SK-N-SH (cell line): ENCODE results near the gene C2CD3. TPM values are rescaled to one million over a fixed set of nuclear protein-coding genes. Genes with fewer than 3 reads are reported as not detected.

Experiments used
- CTCF ChIA-PET: fragments of 300-600, 350-600 bp; formaldehyde crosslinking; extraction: SDS; loops from one replicate; lab custom pipeline; 2021; lab: Yijun Ruan, JAX
- POLR2A ChIA-PET: fragments of 350-600 bp; sonication (Branson Sonifier 250); formaldehyde crosslinking; extraction: SDS; loops from one replicate; lab custom pipeline; 2020; ENCODE audit warnings: antibody characterized with exemption, inconsistent platforms; lab: Yijun Ruan, JAX
- DNase-seq: peaks from one replicate; pipeline ENCODE4 v3.0.0; 2012
- H2AFZ ChIP-seq: fragments of 200-600 bp; sonication (generic); 2 replicates; pipeline ENCODE4 v1.8.1; 2016; ENCODE audit warnings: antibody characterized with exemption, mild to moderate bottlenecking, low read depth
- H3F3A ChIP-seq: fragments of 200-600 bp; sonication (generic); replicated peaks from 2 replicates; pipeline ENCODE3; 2016; ENCODE audit warnings: antibody characterized with exemption, mild to moderate bottlenecking; ENCODE audit not compliant: insufficient read depth
- H3K27ac ChIP-seq, 2 experiments: fragments of 200-500 bp in 1 of 2; fragments of 200-600 bp in 1 of 2; sonication (Bioruptor generic) in 1 of 2; sonication (generic), shearing (Covaris generic) in 1 of 2; 2 replicates each; pipeline versions ENCODE4 v1.5.1 to v1.6.1; 2014 to 2016; ENCODE audit warnings: low read depth in 2 of 2, inconsistent platforms in 1 of 2, low read length in 1 of 2, mild to moderate bottlenecking in 1 of 2, mixed read lengths in 1 of 2
- H3K27me3 ChIP-seq: fragments of 200-600 bp; sonication (generic), shearing (Covaris generic); 2 replicates; pipeline ENCODE4 v1.6.1; 2016; ENCODE audit warnings: mixed run types; ENCODE audit not compliant: insufficient read depth
- H3K36me3 ChIP-seq, 2 experiments: fragments of 200-500 bp in 1 of 2; fragments of 200-600 bp in 1 of 2; sonication (Bioruptor generic) in 1 of 2; sonication (generic) in 1 of 2; replicated peaks in 1 of 2; 2 replicates each; pipeline versions ENCODE3 to v1.5.1; 2014 to 2016; ENCODE audit warnings: low read length in 1 of 2, mild to moderate bottlenecking in 1 of 2; ENCODE audit not compliant: insufficient read depth in 2 of 2, control insufficient read depth in 1 of 2
- H3K4me1 ChIP-seq, 2 experiments: fragments of 200-500 bp in 1 of 2; fragments of 200-600 bp in 1 of 2; sonication (Bioruptor generic) in 1 of 2; sonication (generic), shearing (Covaris generic) in 1 of 2; 2 replicates each; pipeline versions ENCODE4 v1.5.1 to v1.6.1; 2014 to 2016; ENCODE audit warnings: low read depth in 1 of 2, low read length in 1 of 2, mixed run types in 1 of 2; ENCODE audit not compliant: insufficient read depth in 2 of 2, control insufficient read depth in 1 of 2
- H3K4me2 ChIP-seq: fragments of 200-600 bp; sonication (generic), shearing (Covaris generic); 2 replicates; pipeline ENCODE4 v1.6.1; 2017; ENCODE audit warnings: mixed run types
- H3K4me3 ChIP-seq, 2 experiments: fragments of 200-500 bp in 1 of 2; fragments of 200-600 bp in 1 of 2; sonication (Bioruptor generic) in 1 of 2; sonication (generic), shearing (Covaris generic) in 1 of 2; 2 replicates each; pipeline versions ENCODE4 v1.5.1 to v1.8.1; 2014 to 2016; ENCODE audit warnings: low read depth in 2 of 2, inconsistent platforms in 1 of 2, low read length in 1 of 2, mild to moderate bottlenecking in 1 of 2, mixed read lengths in 1 of 2, moderate library complexity in 1 of 2
- H3K79me2 ChIP-seq: fragments of 200-600 bp; sonication (generic); 2 replicates; pipeline ENCODE4 v1.8.1; 2017; ENCODE audit warnings: mild to moderate bottlenecking; ENCODE audit not compliant: insufficient read depth
- H3K9ac ChIP-seq: fragments of 200-600 bp; sonication (generic); 2 replicates; pipeline ENCODE4 v1.6.1; 2017; ENCODE audit warnings: mixed run types
- H3K9me2 ChIP-seq: fragments of 200-600 bp; sonication (generic); 2 replicates; pipeline ENCODE4 v1.6.1; 2017; ENCODE audit warnings: mixed run types
- H3K9me3 ChIP-seq: fragments of 200-600 bp; sonication (generic); 2 replicates; pipeline ENCODE4 v1.6.1; 2017; ENCODE audit warnings: mixed run types, mild to moderate bottlenecking, moderate library complexity
- H4K20me1 ChIP-seq: fragments of 200-600 bp; sonication (generic); 2 replicates; pipeline ENCODE4 v1.6.1; 2017; ENCODE audit warnings: mild to moderate bottlenecking, mixed run types; ENCODE audit not compliant: insufficient read depth
- ELF1 ChIP-seq: IDR thresholded peaks from 2 replicates; pipeline ENCODE4 v1.4.0; 2012
- EP300 ChIP-seq, 2 experiments: IDR thresholded peaks; 2 replicates each; pipeline versions ENCODE4 v1.4.0 to v1.6.1; 2012; ENCODE audit warnings: borderline replicate concordance in 1 of 2, low read depth in 1 of 2, low read length in 1 of 2
- EZH2phosphoT487 ChIP-seq: fragments of 200-600 bp; sonication (generic); IDR thresholded peaks from 2 replicates; pipeline ENCODE4 v1.6.1; 2017; ENCODE audit warnings: low read depth, mixed run types, mild to moderate bottlenecking, antibody characterized with exemption, moderate library complexity, borderline replicate concordance
- FOSL2 ChIP-seq: IDR thresholded peaks from 2 replicates; pipeline ENCODE4 v1.4.0; 2012; ENCODE audit warnings: low read depth, mild to moderate bottlenecking, moderate library complexity, borderline replicate concordance
- FOXJ3 ChIP-seq: sonication (generic); formaldehyde crosslinking; IDR thresholded peaks from 2 replicates; pipeline ENCODE4 v1.5.1; 2020; ENCODE audit warnings: mild to moderate bottlenecking, missing genetic modification reagents
- FOXM1 ChIP-seq: IDR thresholded peaks from 2 replicates; pipeline ENCODE4 v1.4.0; 2012; ENCODE audit warnings: low read depth, mild to moderate bottlenecking
- MEF2A ChIP-seq: IDR thresholded peaks from 2 replicates; pipeline ENCODE4 v1.4.0; 2012; ENCODE audit warnings: low read depth, borderline replicate concordance
- PBX3 ChIP-seq: IDR thresholded peaks from 2 replicates; pipeline ENCODE4; 2012
- REST ChIP-seq: IDR thresholded peaks from 2 replicates; pipeline ENCODE4 v1.6.1; 2012; ENCODE audit warnings: mild to moderate bottlenecking, low read depth, low read length, moderate library complexity
- RFX5 ChIP-seq: IDR thresholded peaks from 2 replicates; pipeline ENCODE4 v1.6.1; 2012; ENCODE audit warnings: mild to moderate bottlenecking, improper control_type of control experiment, low read length
- SIN3A ChIP-seq: IDR thresholded peaks from 2 replicates; pipeline ENCODE4 v1.6.1; 2012; ENCODE audit warnings: low read depth, mild to moderate bottlenecking, low read length, moderate library complexity, borderline replicate concordance
- TCF12 ChIP-seq: IDR thresholded peaks from 2 replicates; pipeline ENCODE4 v1.4.0; 2012
- USF2 ChIP-seq: fragments of 150-350 bp; IDR thresholded peaks from 2 replicates; pipeline ENCODE4 v1.6.1; 2017; ENCODE audit warnings: antibody characterized with exemption, low read length, low read depth, borderline replicate concordance
- YY1 ChIP-seq: IDR thresholded peaks from 2 replicates; pipeline ENCODE4 v1.4.0; 2012; ENCODE audit warnings: low read depth, mild to moderate bottlenecking
- polyA plus RNA-seq, 3 experiments: library from polyadenylated mRNA; depleted of rRNA; stranded (reverse); fragments of >200 nt; gene quantifications; 2 replicates each; pipeline ENCODE4 v1.2.3, GENCODE V29; 2012

Gene C2CD3
- polyA plus RNA-seq, 1 of the 3 experiments (the other 2 are of a cell fraction), result 7.0 TPM

- no peak for TF ChIP-seq REST
- TF ChIP-seq YY1, result no peak
- no peak for TF ChIP-seq USF2
- no peak for TF ChIP-seq FOXJ3
- TF ChIP-seq FOSL2, result peak; percentile 10; the same call in 1 of the 2 replicates
- no peak for TF ChIP-seq SIN3A
Measured at GRCh38 chr11:74024261-74025029, 146.4 kb downstream of the C2CD3 start (continued).

GRCh38 chr11:74023276-74023675 is 147.5 kb downstream of the C2CD3 start:
- H3K27ac ChIP-seq, result no peak overlapping the region
- H3K27me3 ChIP-seq, result no peaks in the 10 kb centered on the region
- no peak overlapping the region for H2AFZ ChIP-seq
- peaks cover 20% of the 10 kb centered on the region for H3F3A ChIP-seq
- TF ChIP-seq EP300 (IDR thresholded peaks at IDR 0.05; ENCODE audit: borderline replicate concordance in 1 of 2, low read depth in 1 of 2, low read length in 1 of 2) (no peak), USF2 (no peak), PBX3 (no peak), MEF2A (no peak), EZH2phosphoT487 (no peak), FOXM1 (no peak), SIN3A (no peak), TCF12 (no peak), RFX5 (no peak), ELF1 (no peak)
- TF ChIP-seq, all 33 proteins: peak for 0
- Histone ChIP-seq H3K36me3 (peaks cover 0 to 18% of the 10 kb centered on the region in 2 experiments), H3K4me1 (peaks cover 0 to 20% of the 10 kb centered on the region in 2 experiments; a peak in 1 of 4 replicates), H3K4me2 (no peak overlapping the region), H3K9ac (no peak overlapping the region), H3K9me3 (no peaks in the 10 kb centered on the region), H3K9me2 (no peaks in the 10 kb centered on the region), H4K20me1 (no peaks in the 10 kb centered on the region), H3K79me2 (no peaks in the 10 kb centered on the region; the same call in 1 of the 2 replicates), H3K4me3 (no peak overlapping the region)
- no peak for DNase-seq
- POLR2A ChIA-PET, result no interaction called here
- CTCF ChIA-PET, result no interaction called here
